ENCODE data around the gene SPACA6.
A peak's percentile ranks its signal among the peaks of the same experiment; 100 is the strongest.
"Not testable (repeated sequence)": the region's sequence is repeated elsewhere in the genome, so short reads cannot be mapped to it uniquely, and the experiment has no call there.

Gene SPACA6, protein sequence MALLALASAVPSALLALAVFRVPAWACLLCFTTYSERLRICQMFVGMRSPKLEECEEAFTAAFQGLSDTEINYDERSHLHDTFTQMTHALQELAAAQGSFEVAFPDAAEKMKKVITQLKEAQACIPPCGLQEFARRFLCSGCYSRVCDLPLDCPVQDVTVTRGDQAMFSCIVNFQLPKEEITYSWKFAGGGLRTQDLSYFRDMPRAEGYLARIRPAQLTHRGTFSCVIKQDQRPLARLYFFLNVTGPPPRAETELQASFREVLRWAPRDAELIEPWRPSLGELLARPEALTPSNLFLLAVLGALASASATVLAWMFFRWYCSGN

DNA sequence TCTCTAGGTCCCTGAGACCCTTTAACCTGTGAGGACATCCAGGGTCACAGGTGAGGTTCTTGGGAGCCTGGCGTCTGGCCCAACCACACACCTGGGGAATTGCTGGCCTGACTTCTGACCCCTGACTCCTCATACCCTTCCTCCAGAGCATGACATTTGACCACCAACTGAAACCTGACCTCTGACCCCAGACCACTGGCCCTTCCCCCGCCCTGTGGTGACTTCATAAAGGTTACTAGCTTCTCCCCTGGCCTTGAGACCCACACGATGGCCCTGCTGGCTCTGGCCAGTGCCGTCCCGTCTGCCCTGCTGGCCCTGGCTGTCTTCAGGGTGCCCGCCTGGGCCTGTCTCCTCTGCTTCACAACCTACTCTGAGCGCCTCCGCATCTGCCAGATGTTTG, at the start of gene SPACA6:
Gene SPACA6, plus strand, starts transcription at position 71 of the 400 bp plus-strand sequence. Its CDS starts 197 bp downstream, at position 268.
- H3K27ac ChIP-seq, result peak within 1 kb of the TSS; percentile 99
- DNase-seq (ENCODE audit: low spot score), result no peak
- ChIA-PET CTCF (interaction anchor here (0.6 kb wide), 1 partner anchor 35 kb away, joined by 3 read pairs; no protein-coding TSS in a partner anchor), POLR2A (ENCODE audit: low non-redundant PET) (no interaction called here)
- TF ChIP-seq, protein P1, sequence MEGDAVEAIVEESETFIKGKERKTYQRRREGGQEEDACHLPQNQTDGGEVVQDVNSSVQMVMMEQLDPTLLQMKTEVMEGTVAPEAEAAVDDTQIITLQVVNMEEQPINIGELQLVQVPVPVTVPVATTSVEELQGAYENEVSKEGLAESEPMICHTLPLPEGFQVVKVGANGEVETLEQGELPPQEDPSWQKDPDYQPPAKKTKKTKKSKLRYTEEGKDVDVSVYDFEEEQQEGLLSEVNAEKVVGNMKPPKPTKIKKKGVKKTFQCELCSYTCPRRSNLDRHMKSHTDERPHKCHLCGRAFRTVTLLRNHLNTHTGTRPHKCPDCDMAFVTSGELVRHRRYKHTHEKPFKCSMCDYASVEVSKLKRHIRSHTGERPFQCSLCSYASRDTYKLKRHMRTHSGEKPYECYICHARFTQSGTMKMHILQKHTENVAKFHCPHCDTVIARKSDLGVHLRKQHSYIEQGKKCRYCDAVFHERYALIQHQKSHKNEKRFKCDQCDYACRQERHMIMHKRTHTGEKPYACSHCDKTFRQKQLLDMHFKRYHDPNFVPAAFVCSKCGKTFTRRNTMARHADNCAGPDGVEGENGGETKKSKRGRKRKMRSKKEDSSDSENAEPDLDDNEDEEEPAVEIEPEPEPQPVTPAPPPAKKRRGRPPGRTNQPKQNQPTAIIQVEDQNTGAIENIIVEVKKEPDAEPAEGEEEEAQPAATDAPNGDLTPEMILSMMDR (conservative IDR thresholded peaks at IDR 0.05; ENCODE audit: low read depth), result no peak

DNA sequence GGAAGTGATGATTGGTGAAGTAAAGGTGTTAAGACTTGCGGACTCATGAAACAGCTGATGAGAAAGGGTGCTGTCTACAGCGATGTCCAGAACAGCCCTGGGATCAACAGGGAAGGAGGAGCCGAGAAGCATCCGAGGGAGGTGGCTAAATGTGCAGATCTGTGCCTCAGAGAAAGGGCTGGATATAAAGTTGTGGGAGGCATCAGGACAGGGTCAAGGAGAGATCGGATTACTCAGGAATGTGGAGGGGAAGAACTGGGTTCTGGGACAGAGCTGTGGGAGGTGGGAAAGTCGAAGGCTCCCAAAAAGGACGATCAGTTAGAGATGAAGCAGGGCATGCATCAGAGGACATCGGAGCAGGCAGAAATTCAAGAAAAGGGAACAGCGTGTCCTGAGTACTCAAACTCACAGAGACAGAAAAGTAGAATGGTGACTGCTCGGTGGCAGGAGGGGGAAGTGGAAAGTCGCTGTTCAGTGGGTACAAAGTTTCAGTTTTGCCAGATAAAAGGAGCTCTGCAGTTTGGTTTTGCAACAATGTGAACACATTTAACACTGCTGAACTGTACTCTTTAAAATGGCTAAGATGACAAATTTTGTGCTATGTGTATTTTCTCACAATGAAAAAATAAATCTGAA, 48.4 kb upstream of the SPACA6 start:
- H3K27ac ChIP-seq, result no peak overlapping the region
- ChIA-PET CTCF (interaction anchor here (0.6 kb wide), 1 partner anchor 11 kb away, joined by 4 read pairs; no protein-coding TSS in a partner anchor), POLR2A (ENCODE audit: low non-redundant PET) (no interaction called here)
- TF ChIP-seq, protein P1 (conservative IDR thresholded peaks at IDR 0.05; ENCODE audit: low read depth), result no peak
- DNase-seq (ENCODE audit: low spot score), result no peak

DNA sequence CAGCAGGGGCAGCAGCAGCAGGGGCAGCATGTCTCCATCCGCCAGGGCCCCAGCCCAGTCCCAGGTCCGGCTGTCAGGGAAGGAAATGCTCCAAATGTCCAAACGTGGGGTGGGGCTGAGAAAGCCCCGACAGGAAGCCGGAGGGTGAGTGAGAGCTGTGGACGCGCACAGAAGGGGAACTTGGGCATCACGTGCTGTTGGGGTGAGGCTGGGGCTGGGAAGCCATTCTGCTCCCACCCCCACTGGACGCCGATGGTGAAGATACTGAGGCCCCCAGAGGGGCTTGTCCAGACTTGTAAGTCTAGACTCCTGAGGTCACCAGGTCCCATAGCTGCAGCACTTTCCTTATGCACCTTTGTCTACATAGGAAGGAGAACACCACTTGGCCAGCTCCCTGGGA, 46.4 kb upstream of the SPACA6 start, which contains the start of gene SIGLEC14:
Gene SIGLEC14, minus strand, starts transcription at position 96 of the 400 bp plus-strand sequence. Its CDS starts 66 bp downstream, at position 30.
- H3K27ac ChIP-seq; POLR2A ChIA-PET (ENCODE audit: low non-redundant PET); DNase-seq (ENCODE audit: low spot score): not testable (repeated sequence)
- CTCF ChIA-PET, result interaction anchor here (0.6 kb wide), 1 partner anchor 36 kb away, joined by 3 read pairs; no protein-coding TSS in a partner anchor

DNA sequence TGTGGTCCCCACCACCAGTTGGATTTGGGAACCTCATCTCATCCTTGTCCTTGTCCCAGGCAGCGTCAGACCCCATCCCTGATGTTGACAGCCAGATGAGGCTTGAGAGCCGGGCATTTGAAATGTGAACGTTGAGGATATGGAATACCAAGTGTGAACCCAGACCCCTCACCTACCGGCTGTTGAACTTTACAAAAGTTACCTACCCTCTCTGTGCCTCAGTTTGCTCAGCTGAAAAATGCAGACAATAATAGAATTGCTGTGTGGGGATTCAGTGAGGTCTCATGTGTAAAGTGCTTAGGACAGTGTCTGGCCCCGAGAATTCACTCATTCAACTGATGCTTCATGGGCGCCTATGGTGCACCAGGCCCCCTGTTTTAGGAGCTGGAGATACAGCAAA, 45.8 kb upstream of the SPACA6 start:
- DNase-seq (ENCODE audit: low spot score), result no peak
- TF ChIP-seq, protein P1 (conservative IDR thresholded peaks at IDR 0.05; ENCODE audit: low read depth), result no peak
- ChIA-PET POLR2A (ENCODE audit: low non-redundant PET) (no interaction called here), CTCF (no interaction called here)
- no peak overlapping the region for H3K27ac ChIP-seq

DNA sequence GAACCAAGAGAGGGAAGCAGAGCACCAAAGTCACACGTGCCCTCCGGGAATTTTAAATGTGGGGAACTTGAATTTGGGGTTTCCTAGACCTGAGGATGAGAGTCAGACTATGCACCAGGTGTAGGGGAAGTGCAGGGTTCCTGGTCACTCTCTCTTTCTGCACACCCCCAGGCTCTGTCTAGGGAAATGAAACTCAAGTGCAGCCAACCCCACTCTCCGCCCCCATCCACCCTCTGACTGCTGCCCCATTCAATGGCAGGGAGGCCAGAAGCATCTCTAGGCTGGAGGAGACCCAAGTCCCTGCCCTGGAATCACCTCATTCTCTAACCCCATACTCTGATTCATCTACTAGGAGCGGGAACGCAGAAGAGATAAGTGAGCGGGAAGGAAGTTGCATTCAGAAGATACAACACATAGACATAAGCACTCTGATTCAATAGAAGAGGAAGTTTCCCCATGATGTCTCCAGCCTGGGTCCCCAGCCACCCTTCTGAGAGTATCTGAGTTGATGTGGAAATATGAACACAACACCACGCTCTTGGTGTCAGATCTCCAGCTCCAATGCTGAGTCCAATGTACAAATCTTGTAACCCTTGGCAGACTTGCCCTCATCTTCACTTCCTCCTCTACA, 41.8 kb upstream of the SPACA6 start:
- CTCF ChIA-PET, result no interaction called here
- H3K27ac ChIP-seq, result no peak overlapping the region
- no peak for DNase-seq (ENCODE audit: low spot score)
- TF ChIP-seq, protein P1 (conservative IDR thresholded peaks at IDR 0.05; ENCODE audit: low read depth), result no peak
- POLR2A ChIA-PET (ENCODE audit: low non-redundant PET), result no interaction called here

DNA sequence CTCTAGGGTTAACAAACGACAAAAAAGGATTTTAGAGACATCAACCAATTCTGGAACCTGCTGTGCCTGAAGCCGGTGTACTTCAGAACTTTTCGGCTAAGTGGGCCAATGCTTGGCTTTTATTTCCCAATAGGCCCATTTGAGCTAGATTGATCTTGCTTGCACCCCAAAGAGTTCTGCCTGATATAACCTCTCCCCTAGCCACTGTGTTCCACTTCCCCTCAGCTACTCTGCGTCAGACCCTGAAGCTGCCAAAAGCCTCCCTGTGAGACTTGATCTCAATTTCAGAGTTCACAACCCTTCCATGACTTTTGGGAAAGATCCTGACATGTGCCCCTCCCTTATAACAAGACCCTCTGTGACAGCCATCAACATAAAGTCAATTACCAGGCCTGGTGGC, 40.9 kb upstream of the SPACA6 start:
- H3K27ac ChIP-seq, result no peak overlapping the region
- ChIA-PET CTCF (interaction anchor here (0.6 kb wide), 1 partner anchor 137 kb away, joined by 4 read pairs; no protein-coding TSS in a partner anchor), POLR2A (ENCODE audit: low non-redundant PET) (no interaction called here)
- no peak for DNase-seq (ENCODE audit: low spot score)
- TF ChIP-seq, protein P1 (conservative IDR thresholded peaks at IDR 0.05; ENCODE audit: low read depth), result no peak
